Spleen (tissue), 11 donors: ENCODE results near the gene MCTS1. TPM values are rescaled to one million over a fixed set of nuclear protein-coding genes. Genes with fewer than 3 reads are reported as not detected.

ENCODE experiments used
- DNase-seq: peaks from one replicate; pipeline ENCODE4 v3.0.0-alpha.2; 2020
- H3K27ac ChIP-seq, 8 donors: fragments of 200-600 bp; sonication (generic) in 7 of 8; 1 replicate in 4 of 8; 2 replicates in 4 of 8; pipeline versions ENCODE4 v1.5.0 to v1.8.0; 2016 to 2021; ENCODE audit warnings: inconsistent platforms in 4 of 8, mild to moderate bottlenecking in 4 of 8, moderate library complexity in 1 of 8
- H3K27me3 ChIP-seq, 7 donors: fragments of 200-600 bp; sonication (generic) in 6 of 7; replicated peaks in 1 of 7; 1 replicate in 4 of 7; 2 replicates in 3 of 7; pipeline versions ENCODE4 v1.5.0 to v1.8.0; 2016 to 2021; ENCODE audit warnings: inconsistent platforms in 3 of 7, mild to moderate bottlenecking in 1 of 7
- H3K36me3 ChIP-seq, 6 donors: fragments of 200-600 bp; sonication (generic) in 5 of 6; 1 replicate in 4 of 6; 2 replicates in 2 of 6; pipeline versions ENCODE4 v1.5.0 to v1.8.0; 2016 to 2021; ENCODE audit warnings: inconsistent platforms in 2 of 6
- H3K4me1 ChIP-seq, 6 donors: fragments of 200-600 bp; sonication (generic) in 5 of 6; 1 replicate in 3 of 6; 2 replicates in 3 of 6; pipeline versions ENCODE4 v1.5.0 to v1.8.0; 2016 to 2021; ENCODE audit warnings: inconsistent platforms in 3 of 6
- H3K4me3 ChIP-seq, 8 donors: fragments of 200-600 bp; sonication (generic) in 7 of 8; 1 replicate in 4 of 8; 2 replicates in 4 of 8; pipeline versions ENCODE4 v1.5.0 to v1.8.0; 2016 to 2021; ENCODE audit warnings: inconsistent platforms in 4 of 8, mild to moderate bottlenecking in 4 of 8, moderate library complexity in 2 of 8
- H3K9me3 ChIP-seq, 8 donors: fragments of 200-600 bp; sonication (generic) in 7 of 8; 1 replicate in 4 of 8; 2 replicates in 4 of 8; pipeline versions ENCODE4 v1.5.0 to v1.8.0; 2016 to 2021; ENCODE audit warnings: inconsistent platforms in 4 of 8
- CTCF ChIP-seq, 11 experiments: fragments of 200-600 bp in 7 of 11; fragments of 450-650 bp in 4 of 11; sonication (generic) in 4 of 11; IDR thresholded peaks in 8 of 11; conservative IDR thresholded peaks in 3 of 11; 1 replicate in 7 of 11; 2 replicates in 4 of 11; pipeline versions ENCODE4 v1.4.0 to v1.8.0; 2016 to 2021; ENCODE audit warnings: antibody characterized with exemption in 11 of 11, inconsistent platforms in 4 of 11, mild to moderate bottlenecking in 1 of 11
- POLR2A ChIP-seq, 3 donors: fragments of 450-650 bp; IDR thresholded peaks; one replicate each; pipeline ENCODE4 v1.5.1; 2017; ENCODE audit warnings: antibody characterized with exemption in 3 of 3, mild to moderate bottlenecking in 1 of 3
- POLR2AphosphoS5 ChIP-seq, 3 donors: sonication (generic); formaldehyde crosslinking; IDR thresholded peaks; one replicate each; pipeline ENCODE4 v1.5.1; 2017; ENCODE audit warnings: antibody characterized with exemption in 3 of 3
- WGBS, 5 donors: extraction: QIAGEN DNeasy Blood & Tissue Kit in 3 of 5; methylation state at CpG; one replicate each; pipeline versions ENCODE4 v1.1.5 to v1.1.7; 2013 to 2018; 5-methylcytosine and 5-hydroxymethylcytosine counted together
- intact Hi-C: fragments of 100-400 bp; cut with DNase I; formaldehyde crosslinking; loops from one replicate; pipeline ENCODE4 v1.15.0; 2023; ENCODE audit warnings: low total_unique reads
- polyA plus RNA-seq, 3 donors: library from polyadenylated mRNA; stranded (reverse); fragments of 200-250 nt; gene quantifications; one replicate each; pipeline ENCODE4 v1.2.1, GENCODE V29; 2013
- total RNA-seq, 7 donors: library from RNA; depleted of rRNA in 3 of 7; stranded (reverse); fragments of >200 nt in 3 of 7; fragmentation: NEBNext Ultra II Directional in 4 of 7; extraction: Animal tissue kit (Norgen Biotek cat#: 25700) in 4 of 7; gene quantifications; one replicate each; pipeline versions ENCODE4 v1.1.0 to v1.2.1, GENCODE V29; 2016 to 2021
- donor health status: healthy with polysubstance abuse.
- donor health status: DM: no; HTN: no; CAD: no; lungs with moderate emphysema.
- donor health status: DM: no; HTN: no; CAD: no.
- donor health status: Bipolar disorder and iron deficiency.
- donor health status: healthy.
- donor health status: DM: no; HTN: no; CAD: no.
- donor health status: DM: yes; HTN: yes; CAD: no.

The MCTS1 gene
- total and polyA plus RNA-seq, 10 donors: 21.6 to 56.1 (median 32.6) TPM

GRCh38 chrX:120564925-120565324, 39.0 kb upstream of the MCTS1 start:
- no peaks in the 10 kb centered on the region for H3K36me3 ChIP-seq
- peaks cover 0 to 13% (median 7%) of the 10 kb centered on the region in 6 donors for H3K4me1 ChIP-seq
- no peaks in the 10 kb centered on the region for H3K9me3 ChIP-seq
- DNase-seq: no peak
- no peak for TF ChIP-seq POLR2A (IDR thresholded peaks at IDR 0.05)
- TF ChIP-seq POLR2AphosphoS5 (IDR thresholded peaks at IDR 0.05): no peak
- no peak for TF ChIP-seq CTCF (IDR thresholded peaks at IDR 0.05 in 8 of 11, conservative IDR thresholded peaks at IDR 0.05 in 3 of 11)
- H3K4me3 ChIP-seq: no peak overlapping the region
- intact Hi-C loops: no loop called here
- H3K27me3 ChIP-seq: no peaks in the 10 kb centered on the region
- WGBS, 5 donors: 42 to 70% (median 62%) methylated on average over 1 of the region's 1 CpG
- no peak overlapping the region for H3K27ac ChIP-seq

GRCh38 chrX:120566817-120567216, 37.1 kb upstream of the MCTS1 start:
- H3K4me1 ChIP-seq: peaks cover 0 to 11% (median 7%) of the 10 kb centered on the region in 6 donors
- no peaks in the 10 kb centered on the region for H3K9me3 ChIP-seq
- 88 to 100% (median 95%) methylated on average over 3 of the region's 3 CpGs for WGBS, 5 donors
- H3K27me3 ChIP-seq: no peaks in the 10 kb centered on the region
- intact Hi-C loops: no loop called here
- no peak for DNase-seq
- H3K27ac ChIP-seq: no peak overlapping the region
- no peaks in the 10 kb centered on the region for H3K36me3 ChIP-seq
- no peak overlapping the region for H3K4me3 ChIP-seq
- no peak for TF ChIP-seq CTCF (IDR thresholded peaks at IDR 0.05 in 8 of 11, conservative IDR thresholded peaks at IDR 0.05 in 3 of 11)
- TF ChIP-seq POLR2A (IDR thresholded peaks at IDR 0.05): no peak
- no peak for TF ChIP-seq POLR2AphosphoS5 (IDR thresholded peaks at IDR 0.05)

GRCh38 chrX:120568035-120568434, 35.9 kb upstream of the MCTS1 start:
- no peaks in the 10 kb centered on the region for H3K4me1 ChIP-seq
- H3K4me3 ChIP-seq: no peak overlapping the region
- H3K9me3 ChIP-seq: no peaks in the 10 kb centered on the region
- no peak for TF ChIP-seq POLR2A (IDR thresholded peaks at IDR 0.05)
- TF ChIP-seq POLR2AphosphoS5 (IDR thresholded peaks at IDR 0.05): no peak
- no peak for TF ChIP-seq CTCF (IDR thresholded peaks at IDR 0.05 in 8 of 11, conservative IDR thresholded peaks at IDR 0.05 in 3 of 11)
- H3K27me3 ChIP-seq: no peaks in the 10 kb centered on the region
- no peak overlapping the region for H3K27ac ChIP-seq
- intact Hi-C loops: no loop called here
- no peaks in the 10 kb centered on the region for H3K36me3 ChIP-seq
- DNase-seq: no peak

GRCh38 chrX:120568609-120569008, 35.3 kb upstream of the MCTS1 start:
- no peak for DNase-seq
- intact Hi-C loops: no loop called here
- no peak overlapping the region for H3K27ac ChIP-seq
- 65 to 94% (median 75%) methylated on average over 3 of the region's 3 CpGs for WGBS, 5 donors
- H3K27me3 ChIP-seq: no peaks in the 10 kb centered on the region
- TF ChIP-seq POLR2AphosphoS5 (IDR thresholded peaks at IDR 0.05) (no peak), CTCF (IDR thresholded peaks at IDR 0.05 in 8 of 11, conservative IDR thresholded peaks at IDR 0.05 in 3 of 11) (no peak), POLR2A (IDR thresholded peaks at IDR 0.05) (no peak)
- H3K4me1 ChIP-seq: no peaks in the 10 kb centered on the region
- no peaks in the 10 kb centered on the region for H3K9me3 ChIP-seq
- H3K36me3 ChIP-seq: no peaks in the 10 kb centered on the region
- H3K4me3 ChIP-seq: no peak overlapping the region
